ENCODE data around the gene DENND1A.
"Not testable (repeated sequence)": the region's sequence is repeated elsewhere in the genome, so short reads cannot be mapped to it uniquely, and the experiment has no call there.

Gene DENND1A

GRCh38 chr9:123412171-123412820 is 517.6 kb downstream of the DENND1A start:
- no peak for DNase-seq (ENCODE audit: low read depth in 2 of 2)

- DNase-seq (ENCODE audit: low read depth in 2 of 2), result no peak
These were observed 518.3 kb downstream of the DENND1A start for GRCh38 chr9:123411636-123412035.

- DNase-seq (ENCODE audit: low read depth in 2 of 2), result no peak
These were observed 518.7 kb downstream of the DENND1A start for GRCh38 chr9:123411191-123411590.

- no peak for DNase-seq (ENCODE audit: low read depth in 2 of 2)
These were observed 519.5 kb downstream of the DENND1A start for GRCh38 chr9:123410281-123410910.

GRCh38 chr9:123408313-123409262 is 521.3 kb downstream of the DENND1A start:
- no peak for DNase-seq (ENCODE audit: low read depth in 2 of 2)

- no peak for DNase-seq (ENCODE audit: low read depth in 2 of 2)
These were observed 522.6 kb downstream of the DENND1A start for GRCh38 chr9:123407217-123407851.

DNA sequence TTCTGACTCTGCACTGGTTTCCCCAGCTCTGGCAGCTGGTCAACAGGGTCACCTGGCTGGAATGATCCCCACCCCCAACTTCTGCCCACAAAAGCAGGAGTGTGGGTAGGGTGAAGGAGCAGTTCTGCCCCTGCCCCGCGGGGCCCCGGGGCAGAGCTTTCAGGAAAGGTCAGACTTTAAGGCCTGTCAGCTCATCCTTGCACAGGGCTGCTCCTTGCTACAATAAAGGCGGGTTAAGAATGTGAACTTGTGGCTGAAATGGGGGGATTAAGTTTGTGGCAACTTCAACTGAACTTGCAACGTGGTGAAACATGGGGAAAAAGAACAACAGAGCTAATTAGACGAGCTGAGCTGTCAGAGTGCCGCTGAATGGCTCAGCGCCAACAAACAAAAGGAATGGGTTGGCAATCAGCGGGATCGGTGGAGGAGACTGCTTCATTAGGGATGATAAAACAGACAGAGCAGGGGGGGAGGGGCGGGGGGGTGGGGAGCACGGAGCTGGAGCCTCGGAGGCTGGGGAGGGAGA is 523.2 kb downstream of the DENND1A start:
- DNase-seq (ENCODE audit: low read depth in 2 of 2), result no peak

DNA sequence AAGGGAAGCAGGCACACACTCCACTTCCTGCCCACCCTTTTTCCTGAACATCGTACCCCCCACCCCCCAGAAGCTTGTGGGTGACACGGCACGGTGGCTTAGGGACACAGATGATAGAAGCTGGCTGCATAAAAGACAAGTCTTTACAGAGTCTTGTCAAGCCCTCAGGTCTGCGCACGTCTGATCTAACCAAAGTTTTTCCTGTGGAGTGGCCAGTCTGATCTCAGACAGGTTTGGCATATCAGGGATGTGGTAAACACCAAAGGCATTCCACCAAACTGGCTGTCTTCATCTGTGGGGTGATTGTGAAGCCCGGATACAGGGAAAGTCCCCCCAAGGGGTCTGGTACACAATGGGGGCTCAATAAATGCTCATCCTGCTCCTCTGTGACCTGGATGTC is 523.9 kb downstream of the DENND1A start:
- DNase-seq (ENCODE audit: low read depth in 2 of 2), result no peak

GRCh38 chr9:123402981-123403509 is 526.9 kb downstream of the DENND1A start:
- DNase-seq (ENCODE audit: low read depth in 2 of 2), result no peak

DNA sequence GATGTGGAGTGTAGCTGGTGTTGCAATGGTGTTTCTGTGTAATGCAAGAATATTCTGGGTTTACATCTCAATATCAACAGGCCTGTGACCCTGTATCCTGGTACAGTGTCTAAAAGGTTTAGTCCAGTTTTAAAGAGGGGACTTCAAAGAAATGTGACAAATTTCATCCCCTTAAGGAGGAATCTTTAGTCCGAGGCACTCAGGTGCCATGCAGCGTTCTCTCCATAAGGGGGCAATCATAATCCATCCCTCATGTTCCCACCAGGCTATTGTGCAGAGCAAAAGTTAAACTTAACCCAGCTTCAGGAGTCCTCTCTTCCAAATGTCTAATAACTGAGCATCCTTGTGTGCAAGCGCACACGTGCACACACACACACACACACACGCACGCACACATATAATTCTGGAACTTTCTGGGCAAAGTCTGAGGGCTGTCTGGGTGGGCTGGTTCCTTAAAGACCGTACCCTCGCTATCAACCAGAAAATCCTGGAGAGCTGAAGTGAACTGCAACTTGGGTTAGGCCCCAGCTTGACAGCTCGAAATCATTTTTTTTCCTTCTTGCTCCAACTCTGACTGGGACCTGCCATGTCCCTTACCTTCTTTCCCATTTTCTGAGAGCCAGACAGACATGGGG is 527.9 kb downstream of the DENND1A start:
- no peak for DNase-seq (ENCODE audit: low read depth in 2 of 2)

GRCh38 chr9:123400926-123401503 is 528.9 kb downstream of the DENND1A start:
- no peak for DNase-seq (ENCODE audit: low read depth in 2 of 2)

DNA sequence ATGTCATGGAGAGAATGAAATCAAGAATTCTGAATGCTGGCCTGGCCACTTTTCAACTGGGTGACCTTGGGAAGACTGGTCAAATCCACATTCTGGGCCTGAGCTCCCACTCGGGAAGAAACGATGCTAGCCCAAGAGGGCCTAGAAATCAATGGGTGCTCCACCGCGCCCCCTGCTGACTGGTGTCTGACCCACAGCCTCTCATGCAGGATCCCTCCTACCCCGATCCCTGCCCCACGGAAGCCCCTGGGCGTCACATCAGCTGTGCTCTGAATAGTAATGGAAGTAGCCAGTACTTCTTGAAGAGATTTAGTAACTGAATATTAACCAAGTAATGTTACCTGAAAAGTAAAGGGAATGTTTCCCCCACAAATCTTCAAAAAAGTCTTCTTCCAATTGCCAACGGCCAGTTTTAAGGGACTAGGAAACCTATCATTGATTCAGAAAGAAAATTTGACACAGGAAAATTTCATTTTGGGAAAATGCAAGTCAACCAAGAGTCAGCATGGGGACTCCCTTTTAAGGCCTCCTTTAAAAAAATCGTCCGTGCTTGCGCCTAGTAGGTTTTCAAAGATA is 530.0 kb downstream of the DENND1A start:
- peak in 1 of 2 experiments; percentile 21 for DNase-seq (ENCODE audit: low read depth in 2 of 2)

DNA sequence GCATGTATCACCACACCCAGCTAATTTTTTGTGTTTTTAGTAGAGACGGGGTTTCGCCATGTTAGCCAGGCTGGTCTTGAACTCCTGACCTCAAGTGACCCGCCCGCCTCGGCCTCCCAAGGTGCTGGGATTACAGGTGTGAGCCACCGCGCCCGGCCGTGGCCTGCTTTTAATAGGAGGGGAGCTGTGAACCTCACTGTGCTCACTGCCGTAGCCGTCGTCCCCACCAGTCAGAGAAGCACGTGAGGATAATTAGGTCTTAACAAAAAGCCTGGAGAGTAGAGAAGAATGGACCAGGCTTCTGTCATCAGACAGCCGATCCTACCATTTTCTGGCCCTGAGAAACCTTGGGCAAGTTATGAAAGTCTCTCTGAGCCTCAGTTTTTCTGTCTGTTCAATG is 531.0 kb downstream of the DENND1A start:
- not testable (repeated sequence) for DNase-seq (ENCODE audit: low read depth in 2 of 2)

- no peak for DNase-seq (ENCODE audit: low read depth in 2 of 2)
These were observed 532.0 kb downstream of the DENND1A start for GRCh38 chr9:123397975-123398374.

- DNase-seq (ENCODE audit: low read depth in 2 of 2), result no peak
These were observed 534.0 kb downstream of the DENND1A start for GRCh38 chr9:123395689-123396511.

DNA sequence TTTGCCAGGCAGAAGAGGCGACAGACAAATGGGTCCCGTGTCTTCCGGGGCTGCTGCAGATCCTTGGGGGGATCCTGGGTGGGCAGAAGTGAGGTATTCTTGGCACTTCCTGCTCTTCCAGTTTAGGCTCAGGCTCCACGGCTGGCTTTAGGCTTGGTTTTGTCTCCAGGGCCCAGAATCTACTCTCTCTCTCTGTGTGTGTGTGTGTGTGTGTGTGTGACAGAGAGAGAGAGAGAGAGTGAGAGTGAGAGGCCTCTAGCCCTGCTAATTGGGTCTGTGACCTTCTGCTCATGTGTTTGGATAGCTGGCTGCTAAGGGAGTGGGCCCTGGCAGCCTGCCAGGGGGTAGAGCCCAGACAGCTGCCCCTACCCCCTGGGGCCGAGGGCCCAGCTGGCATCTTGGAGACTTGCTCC is 534.6 kb downstream of the DENND1A start:
- DNase-seq (ENCODE audit: low read depth in 2 of 2), result no peak

- no peak for DNase-seq (ENCODE audit: low read depth in 2 of 2)
These were observed 535.4 kb downstream of the DENND1A start for GRCh38 chr9:123394291-123395235.

DNA sequence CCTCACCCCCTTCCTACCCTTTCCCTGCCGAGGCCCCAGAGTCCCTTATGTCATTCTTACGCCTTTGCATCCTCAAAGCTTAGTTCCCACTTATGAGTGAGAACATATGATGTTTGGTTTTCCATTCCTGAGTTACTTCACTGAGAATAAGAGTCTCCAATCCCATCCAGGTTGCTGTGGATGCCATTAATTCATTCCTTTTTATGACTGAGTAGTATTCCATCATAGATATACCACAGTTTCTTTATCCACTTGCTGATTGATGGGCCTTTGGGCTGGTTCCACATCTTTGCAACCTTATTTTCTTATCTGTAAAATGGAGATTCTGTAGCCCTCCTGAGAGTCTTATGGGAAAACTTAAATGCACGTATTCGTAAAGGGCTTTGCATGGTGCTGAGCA is 537.1 kb downstream of the DENND1A start:
- DNase-seq (ENCODE audit: low read depth in 2 of 2), result no peak
